Stromal cell of bone marrow (primary cell): ENCODE measurements around the gene OPHN1.
"Not testable (repeated sequence)": the region's sequence is repeated elsewhere in the genome, so short reads cannot be mapped to it uniquely, and the experiment has no call there.

Experiments
- DNase-seq: peaks from one replicate; pipeline ENCODE4 v3.0.0-alpha.2; 2012; ENCODE audit warnings: low read depth

OPHN1 gene

DNA sequence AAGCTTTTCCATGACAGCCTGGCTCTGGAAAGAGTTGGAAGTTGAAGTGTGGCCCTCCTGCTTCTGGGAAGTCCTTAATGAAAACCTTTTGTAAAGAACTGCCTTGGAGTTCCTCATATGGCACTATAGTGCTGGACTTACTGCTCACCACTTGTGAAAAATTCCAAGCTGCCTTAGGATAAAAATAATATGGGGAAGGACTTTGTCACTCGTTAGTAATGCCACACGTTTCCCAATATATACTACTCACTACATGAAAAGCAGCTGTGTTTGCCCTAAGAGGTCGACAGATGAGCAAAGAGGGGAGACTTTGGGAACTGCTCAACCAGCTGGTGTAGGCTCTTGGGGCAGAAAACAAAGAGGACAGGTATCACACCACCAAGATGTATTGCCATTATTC is 11.7 kb downstream of the OPHN1 start:
- DNase-seq = no peak

DNA sequence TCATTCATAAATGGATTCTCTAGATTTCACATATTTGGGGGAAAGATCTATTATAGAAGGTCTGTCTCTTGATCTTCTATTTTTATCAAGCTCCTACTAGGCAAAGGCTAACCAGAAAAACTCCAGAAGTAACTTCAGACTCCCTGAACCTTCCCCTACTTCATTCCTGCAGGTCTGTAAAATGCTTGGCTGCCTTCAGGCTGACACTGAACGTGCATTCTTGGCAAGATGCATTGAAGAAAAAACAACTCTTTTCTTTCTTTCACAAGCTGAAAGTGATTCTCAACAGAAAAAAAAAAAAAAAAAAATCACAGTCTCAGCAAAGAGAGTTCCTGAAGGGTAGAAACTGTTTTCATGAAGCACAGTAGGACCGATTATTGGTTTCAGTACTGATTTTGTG is 12.7 kb downstream of the OPHN1 start:
- DNase-seq = no peak

DNA sequence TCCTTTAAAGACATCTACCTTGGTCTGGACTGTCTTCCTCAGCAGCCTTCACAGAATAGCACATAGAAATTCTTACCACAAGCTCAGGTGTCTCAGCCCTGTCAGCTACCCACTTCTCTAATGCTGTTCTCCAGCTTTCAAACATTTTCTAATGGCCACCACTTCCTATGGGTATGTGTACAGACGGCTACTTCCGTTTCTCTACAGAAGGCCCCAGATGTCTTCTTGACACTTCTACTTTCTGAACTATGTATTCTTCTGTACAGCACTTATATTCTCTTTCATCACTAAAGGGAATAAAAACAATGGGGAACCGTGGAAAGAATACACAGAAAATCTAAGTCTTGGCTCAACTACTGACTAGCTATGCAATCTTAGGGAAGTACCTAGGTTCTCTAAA is 13.3 kb downstream of the OPHN1 start:
- DNase-seq = no peak

DNA sequence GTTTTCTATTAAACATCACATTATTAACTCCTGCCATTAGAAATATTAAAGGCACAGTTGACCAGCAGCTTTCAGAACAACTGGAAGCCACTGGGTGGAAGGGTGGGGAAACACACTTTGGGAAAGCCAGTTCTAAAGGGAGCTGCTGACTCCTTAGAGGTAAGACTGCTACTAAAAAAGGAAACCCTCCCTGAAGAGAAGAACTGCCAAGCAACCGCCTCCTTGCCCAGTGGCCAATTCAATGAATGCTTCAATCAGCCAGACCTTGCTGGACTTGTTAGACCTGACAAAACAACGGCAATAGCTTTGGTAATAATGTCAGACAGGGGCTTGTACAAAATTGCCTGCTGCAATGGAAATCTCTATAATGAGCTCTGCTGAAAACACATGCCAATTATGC is 15.6 kb downstream of the OPHN1 start:
- no peak for DNase-seq

DNA sequence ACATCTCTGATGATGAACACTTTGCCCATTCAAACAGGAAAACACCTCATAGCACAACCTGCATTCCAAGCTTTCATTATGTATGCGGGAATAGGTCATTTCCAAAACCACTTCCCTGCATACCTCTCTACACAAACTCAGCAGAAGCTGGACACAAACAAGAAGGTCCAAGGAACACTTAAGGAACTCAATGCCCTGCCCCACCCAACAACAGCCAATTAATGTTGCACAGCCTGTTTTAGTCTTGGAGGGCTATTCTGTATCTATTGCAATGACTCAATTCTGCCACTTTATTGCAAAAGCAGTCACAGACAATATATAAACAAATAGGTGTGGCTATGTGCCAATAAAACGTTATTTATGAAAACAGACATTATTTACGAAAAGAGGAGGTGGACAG is 16.7 kb downstream of the OPHN1 start:
- DNase-seq = no peak

DNA sequence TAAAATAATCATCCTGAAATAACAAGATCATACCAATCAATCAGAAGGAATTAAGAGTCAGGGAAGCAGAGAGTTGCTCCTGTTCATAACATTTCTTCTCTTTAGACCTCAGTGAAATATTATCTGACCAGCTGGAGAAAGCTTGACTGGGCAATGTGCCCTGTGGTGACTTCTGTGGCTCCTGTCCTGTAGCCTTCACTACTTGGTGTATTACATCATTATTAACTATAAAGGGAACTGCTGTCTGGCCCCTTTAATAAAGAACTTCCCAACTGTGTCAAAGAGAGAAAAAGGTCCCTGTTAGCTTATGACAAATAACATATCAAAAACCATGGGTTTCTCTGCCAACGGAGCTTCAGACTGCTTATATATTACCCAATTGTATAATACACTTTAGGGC is 18.0 kb downstream of the OPHN1 start:
- DNase-seq = peak; percentile 41

DNA sequence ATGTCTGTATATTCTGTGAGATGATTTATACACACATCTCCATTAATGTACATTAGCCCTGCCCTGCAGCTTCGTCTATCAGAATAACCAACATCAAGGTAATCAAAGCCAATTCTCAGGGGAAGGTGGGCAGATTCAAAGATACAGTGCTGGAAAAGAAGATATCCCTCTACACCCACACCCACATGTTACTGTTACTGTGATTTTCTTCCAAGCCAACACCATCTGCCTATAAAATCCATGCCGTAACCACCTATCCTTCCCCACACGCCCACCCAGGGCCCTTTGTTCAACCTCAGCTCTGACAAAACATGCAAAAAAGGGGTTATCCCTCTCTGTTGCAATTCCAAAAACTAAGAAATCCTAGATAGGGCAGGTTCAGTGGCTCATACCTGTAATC is 20.0 kb downstream of the OPHN1 start:
- no peak for DNase-seq

DNA sequence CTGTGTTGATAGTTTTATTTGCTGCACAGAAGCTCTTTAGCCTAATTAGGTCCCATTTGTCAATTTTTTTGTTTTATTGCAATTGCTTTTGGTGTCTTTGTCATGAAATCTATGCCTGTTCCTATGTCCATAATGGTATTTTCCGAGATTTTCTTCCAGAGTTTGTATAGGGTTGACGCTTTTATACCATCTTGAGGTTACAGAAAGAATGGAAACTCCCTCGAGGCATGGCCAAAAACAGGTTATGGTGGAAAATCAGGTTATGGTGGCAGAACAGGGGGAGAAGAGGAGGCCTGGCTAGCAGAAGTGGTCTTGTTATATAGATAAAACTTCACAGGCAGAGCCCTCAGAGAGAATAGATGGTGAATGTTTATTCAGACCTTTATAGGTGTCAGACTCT is 21.6 kb downstream of the OPHN1 start:
- no peak for DNase-seq

DNA sequence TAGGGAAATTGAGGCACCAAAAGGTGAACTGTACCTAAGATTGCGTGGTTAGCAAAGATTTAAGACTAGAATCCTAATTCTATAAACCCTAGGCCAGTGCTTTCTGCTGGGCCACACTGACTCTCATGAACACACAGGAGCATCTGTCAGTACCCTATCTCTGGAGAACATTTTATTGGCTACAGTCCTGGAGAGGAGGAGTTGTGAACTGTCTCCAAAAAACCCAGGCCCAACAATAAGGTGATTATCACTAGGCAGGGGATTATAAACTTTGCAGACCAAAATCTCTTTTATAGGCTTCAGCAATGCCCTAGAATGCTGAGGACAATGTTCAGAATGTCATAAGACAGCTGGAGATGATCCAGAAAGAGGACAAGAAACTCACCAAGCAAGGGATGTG is 24.1 kb downstream of the OPHN1 start:
- DNase-seq = no peak

DNA sequence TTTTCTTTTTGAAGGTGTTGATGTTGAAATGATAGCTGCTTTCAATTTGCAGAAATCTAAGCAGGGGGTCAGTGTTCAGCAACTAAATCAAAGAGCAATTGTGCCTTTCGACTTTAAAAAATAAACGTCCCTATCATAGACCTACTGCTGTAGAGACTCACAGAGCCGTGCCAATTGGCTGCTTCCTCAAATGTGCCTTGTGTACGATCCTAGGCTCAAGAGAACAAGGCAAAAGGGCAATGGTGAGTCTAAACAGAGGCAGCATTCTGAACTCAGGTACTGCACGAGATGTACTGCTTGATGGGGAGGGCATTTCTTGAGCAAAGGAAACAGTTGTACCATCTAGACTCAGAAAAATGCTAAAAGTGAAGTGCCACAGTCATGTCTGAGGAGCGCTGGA is 29.8 kb downstream of the OPHN1 start:
- DNase-seq = no peak

DNA sequence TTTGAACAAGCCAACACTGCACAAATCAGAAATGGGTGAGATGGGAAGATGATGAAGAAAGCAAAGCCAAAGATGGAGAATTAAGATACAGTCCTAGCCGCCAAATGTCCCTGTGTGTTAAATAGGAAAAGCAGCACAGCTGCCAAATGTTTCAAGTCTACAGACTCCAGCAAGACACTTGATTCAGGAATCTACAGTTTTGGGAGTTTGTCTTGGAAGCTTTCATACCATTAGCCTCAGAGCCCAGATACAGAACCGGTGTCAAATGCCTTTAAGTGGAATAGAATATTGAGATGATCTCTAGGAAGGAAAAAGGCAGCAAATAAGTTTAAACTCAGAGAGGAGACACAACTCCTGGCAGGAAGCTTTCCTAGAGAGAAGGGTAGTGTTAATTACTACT is 30.3 kb downstream of the OPHN1 start:
- DNase-seq = no peak

DNA sequence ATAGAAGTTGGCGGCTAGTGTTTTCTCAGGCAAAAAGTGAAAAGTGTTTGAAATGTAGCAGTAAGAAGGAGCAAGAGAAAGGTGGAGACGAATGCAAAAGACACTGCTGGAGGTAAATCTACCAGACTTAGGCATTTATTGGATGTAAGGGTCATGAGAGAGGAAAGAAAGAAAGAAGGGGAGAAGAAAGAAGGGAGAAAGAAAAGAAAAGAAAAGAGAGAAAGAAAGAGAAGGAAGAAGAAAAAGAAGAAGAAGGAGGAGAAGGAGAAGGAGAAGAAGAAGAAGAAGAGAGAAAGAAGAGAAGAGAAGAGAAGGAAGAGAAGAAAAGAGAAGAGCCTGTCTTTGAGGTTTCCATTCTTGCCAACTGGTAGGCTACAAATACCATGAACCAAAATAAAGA is 31.2 kb downstream of the OPHN1 start:
- DNase-seq = no peak

DNA sequence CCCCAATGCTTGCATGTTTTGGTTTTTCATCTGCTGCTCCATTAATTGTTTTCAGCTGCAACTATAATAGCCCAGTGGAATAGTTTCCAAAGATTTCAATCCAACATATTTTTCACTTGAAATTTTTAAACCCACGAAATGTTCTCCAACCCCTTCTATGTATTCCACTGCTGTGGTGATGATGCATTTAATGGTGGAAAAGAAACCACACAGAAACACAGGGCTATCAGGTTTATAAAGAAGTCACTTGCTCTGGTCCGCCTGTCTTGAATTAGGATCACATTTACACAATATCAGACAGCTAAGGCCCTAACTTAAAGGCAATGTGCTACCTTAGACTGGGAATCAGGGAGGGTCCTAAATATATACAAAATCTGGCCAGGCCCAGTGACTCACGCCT is 35.0 kb downstream of the OPHN1 start:
- no peak for DNase-seq

DNA sequence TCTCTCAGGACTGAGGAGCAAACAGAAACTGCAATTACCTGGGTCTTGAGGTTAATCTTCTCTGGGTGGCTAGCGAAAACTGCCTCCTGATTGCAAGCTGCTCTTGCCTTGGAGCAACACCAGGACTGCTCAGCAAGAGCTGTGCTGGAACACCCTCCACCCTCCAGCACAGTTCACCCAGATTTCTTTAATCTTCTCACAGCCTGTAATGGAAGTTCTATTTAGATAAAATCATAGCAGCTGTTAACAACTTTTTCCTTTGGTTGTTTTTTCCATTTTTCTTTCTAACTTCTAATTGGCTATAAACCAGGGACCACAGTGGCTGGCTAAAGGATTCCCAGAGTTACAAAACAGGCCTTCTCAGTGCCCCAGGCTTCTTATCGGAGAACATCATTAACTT is 36.3 kb downstream of the OPHN1 start:
- no peak for DNase-seq

DNA sequence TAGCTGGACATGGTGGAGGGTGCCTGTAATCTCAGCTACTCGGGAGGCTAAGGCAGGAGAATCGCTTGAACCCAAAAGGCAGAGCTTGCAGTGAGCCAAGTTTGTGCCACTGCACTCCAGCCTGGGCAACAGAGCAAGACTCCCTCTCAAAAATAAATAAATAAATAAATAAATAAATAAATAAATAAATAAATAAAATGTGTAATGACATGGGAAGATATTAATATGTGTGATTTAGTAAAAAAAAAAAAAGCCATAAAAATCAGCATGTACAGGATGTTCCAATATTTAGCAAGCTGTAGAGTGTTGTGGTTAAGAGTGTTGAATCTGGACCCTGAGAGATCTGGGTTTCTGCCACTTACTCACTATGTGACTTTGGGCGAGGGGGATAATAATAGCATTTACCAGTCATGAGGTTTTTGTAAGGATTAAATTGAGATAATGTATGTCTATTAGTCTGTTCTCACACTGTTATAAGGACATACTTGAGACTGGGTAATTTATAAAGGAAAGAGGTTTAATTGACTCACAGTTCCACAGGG is 43.8 kb downstream of the OPHN1 start:
- DNase-seq = not testable (repeated sequence)

DNA sequence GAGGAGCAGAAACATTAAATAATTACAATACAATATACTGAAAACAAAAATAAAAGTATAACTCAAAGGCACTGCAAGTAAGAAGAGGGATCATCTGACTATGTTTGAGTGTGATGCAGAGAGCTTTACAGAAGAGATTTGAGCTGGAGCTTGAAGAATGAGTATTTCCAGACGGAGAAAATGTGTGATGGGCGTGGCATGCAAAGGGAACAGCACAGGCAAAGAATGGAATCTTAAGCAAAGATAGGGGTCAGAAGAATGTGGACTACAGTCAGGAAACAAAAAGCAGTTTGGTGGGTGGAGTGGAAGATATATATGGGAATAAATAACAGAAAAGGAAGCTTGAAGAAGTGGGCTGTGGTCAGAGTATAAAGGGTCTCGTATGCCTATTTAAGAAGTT is 45.5 kb downstream of the OPHN1 start:
- DNase-seq = no peak

DNA sequence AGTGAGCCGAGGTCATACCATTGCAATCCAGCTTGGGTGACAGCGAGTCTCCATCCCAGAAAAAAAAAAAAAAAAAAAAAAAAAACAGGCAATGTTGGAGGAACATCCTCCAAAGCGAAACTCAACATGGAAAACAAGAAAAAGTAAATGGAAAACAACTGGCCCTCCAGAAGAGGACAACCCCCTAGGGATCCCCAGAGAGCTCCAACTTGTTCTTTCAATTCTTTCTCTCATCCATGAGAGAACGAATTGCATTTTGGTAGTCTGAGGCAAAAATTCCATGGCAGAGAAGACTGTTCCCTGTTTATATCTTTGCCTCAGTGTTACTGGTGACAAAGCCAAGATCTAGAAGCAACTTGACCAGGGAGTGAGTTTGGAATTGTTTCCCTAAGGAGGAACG is 49.8 kb downstream of the OPHN1 start:
- DNase-seq = no peak

DNA sequence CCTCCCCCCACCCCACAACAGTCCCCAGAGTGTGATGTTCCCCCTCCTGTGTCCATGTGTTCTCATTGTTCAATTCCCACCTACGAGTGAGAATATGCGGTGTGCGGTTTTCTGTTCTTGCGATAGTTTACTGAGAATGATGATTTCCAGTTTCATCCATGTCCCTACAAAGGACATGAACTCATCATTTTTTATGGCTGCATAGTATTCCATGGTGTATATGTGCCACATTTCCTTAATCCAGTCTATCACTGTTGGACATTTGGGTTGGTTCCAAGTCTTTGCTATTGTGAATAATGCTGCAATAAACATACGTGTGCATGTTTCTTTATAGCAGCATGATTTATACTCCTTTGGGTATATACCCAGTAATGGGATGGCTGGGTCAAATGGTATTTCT is 55.7 kb downstream of the OPHN1 start:
- DNase-seq = not testable (repeated sequence)

DNA sequence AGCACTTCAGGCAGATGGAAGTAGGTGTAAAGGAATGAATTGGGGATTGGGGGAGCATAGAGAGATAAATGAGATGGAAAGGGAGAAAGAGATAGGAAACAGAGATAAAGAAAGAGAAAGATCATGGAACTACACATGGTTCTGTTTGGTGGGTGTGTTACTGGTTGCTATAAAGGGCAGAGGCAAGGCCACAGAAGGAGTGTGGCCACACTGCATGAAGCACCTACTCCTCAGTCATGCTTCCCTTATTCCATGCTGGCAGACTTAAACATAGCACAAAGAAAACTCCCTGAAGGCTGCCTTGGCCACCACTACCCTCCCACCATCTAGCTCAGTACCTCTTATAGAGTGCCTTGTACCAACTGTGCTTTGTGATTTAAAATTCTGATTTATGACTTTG is 56.9 kb downstream of the OPHN1 start:
- no peak for DNase-seq

DNA sequence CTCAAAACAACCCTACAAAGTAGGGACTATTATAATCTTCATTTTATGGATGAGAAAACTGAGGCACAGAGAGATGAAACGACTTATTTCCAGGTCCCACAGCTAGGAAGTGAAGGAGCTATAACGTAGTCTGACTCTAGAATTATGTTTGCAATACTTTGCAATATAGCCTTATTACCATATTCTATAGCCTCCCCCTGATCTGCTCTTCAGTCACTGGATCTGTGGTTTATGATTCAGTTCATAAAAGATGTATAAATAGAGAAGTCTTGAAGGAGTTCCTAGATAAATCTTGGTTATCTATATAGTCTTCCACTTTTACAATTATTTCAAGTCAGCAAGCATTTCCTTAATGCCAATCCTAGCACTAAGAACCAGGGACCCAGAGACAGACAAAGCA is 57.5 kb downstream of the OPHN1 start:
- DNase-seq = no peak

DNA sequence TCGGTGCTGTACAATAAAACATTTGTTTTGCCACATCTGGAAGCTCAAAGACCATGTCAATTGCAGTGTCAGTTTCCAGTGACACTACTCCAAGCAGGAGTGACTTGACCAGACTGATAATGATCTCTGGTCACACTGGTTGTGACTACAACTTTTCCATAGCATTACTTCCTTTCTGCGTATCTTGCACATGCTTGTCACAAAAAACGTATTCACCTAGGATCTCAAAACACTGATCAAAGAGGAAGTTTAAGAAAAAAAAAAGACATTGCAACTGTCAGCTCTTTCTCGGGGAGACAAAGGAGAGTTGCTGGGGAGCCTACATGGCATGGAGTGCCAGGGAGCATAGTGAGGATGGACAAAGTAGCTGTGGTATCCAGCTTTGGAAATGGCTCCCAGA is 60.6 kb downstream of the OPHN1 start:
- DNase-seq = no peak

DNA sequence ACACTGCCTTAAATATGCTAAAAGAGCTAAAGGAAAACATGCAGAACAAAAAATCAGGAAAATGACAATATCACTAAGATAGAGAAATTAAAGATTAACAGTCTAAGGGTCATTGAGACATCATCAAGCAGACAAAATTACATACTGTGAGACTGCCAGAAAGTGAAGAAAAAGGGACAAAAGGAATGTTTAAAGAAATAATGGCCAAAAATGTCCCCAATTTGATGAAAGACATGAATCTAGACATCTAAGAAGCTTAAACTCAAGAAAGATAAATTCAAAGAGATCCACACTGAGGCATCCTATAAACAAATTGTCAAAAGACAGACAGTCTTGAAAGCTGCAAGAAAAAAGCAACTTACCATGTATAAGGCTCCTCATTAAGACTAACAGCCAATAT is 63.7 kb downstream of the OPHN1 start:
- no peak for DNase-seq

DNA sequence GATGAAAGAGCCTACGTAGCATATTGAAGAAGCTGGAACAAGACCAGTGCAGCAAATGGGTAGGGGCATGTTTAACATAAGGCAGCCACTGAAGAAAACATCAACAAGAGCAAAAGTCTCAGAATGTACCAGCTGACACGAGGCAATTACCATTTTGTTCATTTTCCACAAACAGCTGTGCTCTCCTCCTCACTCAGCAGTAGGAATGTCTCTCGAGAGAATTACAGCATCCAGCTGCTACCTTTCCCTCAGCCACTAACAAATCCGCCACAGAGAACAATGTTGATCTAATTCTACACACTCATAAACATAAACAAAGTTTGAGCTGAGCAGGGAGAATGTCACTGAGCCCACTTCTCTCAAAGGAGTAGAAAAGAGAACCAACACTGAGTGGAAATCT is 68.0 kb downstream of the OPHN1 start:
- no peak for DNase-seq

DNA sequence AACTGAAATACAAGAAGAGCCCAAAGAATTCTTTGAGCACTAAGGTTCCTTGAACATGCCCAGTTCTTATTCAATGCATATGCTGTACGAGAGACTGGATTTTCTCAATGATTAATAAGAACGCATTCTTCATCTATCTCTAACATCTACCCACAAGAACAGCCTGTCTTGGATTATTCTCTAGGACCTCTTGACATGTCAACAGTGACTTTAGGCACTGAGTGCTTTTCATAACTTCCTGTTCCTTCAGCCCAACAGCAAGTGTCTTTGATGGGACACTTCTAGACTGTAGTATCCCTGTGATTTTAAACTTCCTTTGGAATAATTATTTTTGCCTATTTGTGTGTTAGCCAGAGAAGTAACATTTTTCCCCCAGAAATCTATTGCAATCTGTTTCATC is 69.3 kb downstream of the OPHN1 start:
- DNase-seq = no peak

DNA sequence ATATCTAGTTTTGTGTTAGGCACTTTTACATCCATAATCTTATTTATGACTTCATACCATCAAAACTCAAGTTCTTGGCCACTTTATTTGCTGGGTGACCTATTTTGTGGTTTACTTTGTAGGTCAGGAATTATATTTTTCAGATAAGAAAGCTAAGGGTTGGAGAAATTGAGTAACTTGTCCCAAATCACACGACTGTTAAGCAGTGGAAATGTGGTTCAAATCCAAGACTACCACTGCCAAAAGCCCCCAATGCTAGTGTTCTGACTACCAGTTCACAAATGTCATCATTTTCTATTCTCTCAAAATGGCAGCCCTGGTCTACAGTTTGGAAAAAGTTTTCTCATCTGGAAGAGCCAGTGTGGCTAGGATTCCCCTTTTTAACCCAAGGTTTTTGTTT is 74.6 kb downstream of the OPHN1 start:
- no peak for DNase-seq
